Stimulated activated CD8-positive, alpha-beta memory T cell treated with anti-CD3 and anti-CD28 coated beads, Interleukin-2, amount 100 ng/mL, for 48 hours (primary cell): ENCODE measurements around the gene PHLPP1.

Experiments
- DNase-seq, 2 donors: peaks; one replicate each; pipeline ENCODE4 v3.0.0-alpha.2; 2020; ENCODE audit warnings: low read depth in 2 of 2

Gene PHLPP1

GRCh38 chr18:63005306-63005705 is 290.0 kb downstream of the PHLPP1 start:
- DNase-seq = no peak

- DNase-seq = no peak
These were observed 291.9 kb downstream of the PHLPP1 start for GRCh38 chr18:63007231-63007630.

GRCh38 chr18:63016270-63016669 is 300.9 kb downstream of the PHLPP1 start:
- peak in 1 of 2 donors; percentile 15 for DNase-seq

GRCh38 chr18:63017076-63017475 is 301.7 kb downstream of the PHLPP1 start:
- no peak for DNase-seq

GRCh38 chr18:63017977-63018376 is 302.6 kb downstream of the PHLPP1 start:
- DNase-seq = no peak

GRCh38 chr18:63022429-63023022 is 307.2 kb downstream of the PHLPP1 start:
- DNase-seq = peak in 1 of 2 donors; percentile 26

- DNase-seq = no peak
These were observed 310.1 kb downstream of the PHLPP1 start for GRCh38 chr18:63025251-63026090.

GRCh38 chr18:63028380-63028779 is 313.0 kb downstream of the PHLPP1 start:
- DNase-seq = no peak
